Activated T-cell treated with anti-CD3 and anti-CD28 coated beads for 24 hours (primary cell): ENCODE results near the gene ZNRF1.
A peak's percentile ranks its signal among the peaks of the same experiment; 100 is the strongest.
"Not testable (repeated sequence)": the region's sequence is repeated elsewhere in the genome, so short reads cannot be mapped to it uniquely, and the experiment has no call there.

Experiments
- DNase-seq: peaks from one replicate; pipeline ENCODE4 v3.0.0-alpha.2; 2020; ENCODE audit warnings: low read depth

ZNRF1 gene

GRCh38 chr16:75114946-75115825 is 116.4 kb downstream of the ZNRF1 start:
- DNase-seq, result no peak

GRCh38 chr16:75116081-75116910 is 117.5 kb downstream of the ZNRF1 start, which contains the start of gene LDHD:
LDHD (minus strand) TSS chr16:75116780; CDS start chr16:75116720, 60 bp downstream.
- DNase-seq, result no peak

- no peak for DNase-seq
These were observed 118.1 kb downstream of the ZNRF1 start for GRCh38 chr16:75116911-75117245.

GRCh38 chr16:75118943-75119539 is 120.2 kb downstream of the ZNRF1 start:
- DNase-seq, result no peak

- no peak for DNase-seq
These were observed 121.4 kb downstream of the ZNRF1 start for GRCh38 chr16:75120253-75120652.

GRCh38 chr16:75121949-75122568 is 123.2 kb downstream of the ZNRF1 start:
- DNase-seq, result no peak

GRCh38 chr16:75122609-75123008 is 123.8 kb downstream of the ZNRF1 start:
- DNase-seq, result no peak

GRCh38 chr16:75127713-75128415 is 129.0 kb downstream of the ZNRF1 start:
- no peak for DNase-seq

- DNase-seq, result not testable (repeated sequence)
These were observed 130.8 kb downstream of the ZNRF1 start for GRCh38 chr16:75129421-75130149.

- no peak for DNase-seq
These were observed 131.4 kb downstream of the ZNRF1 start for GRCh38 chr16:75130150-75130771.

GRCh38 chr16:75131081-75131480 is 132.3 kb downstream of the ZNRF1 start:
- DNase-seq, result no peak

- no peak for DNase-seq
These were observed 139.4 kb downstream of the ZNRF1 start for GRCh38 chr16:75138233-75138632.

- DNase-seq, result no peak
These were observed 139.8 kb downstream of the ZNRF1 start for GRCh38 chr16:75138636-75139035.

- DNase-seq, result no peak
These were observed 140.7 kb downstream of the ZNRF1 start for GRCh38 chr16:75139498-75139897.

- no peak for DNase-seq
These were observed 145.1 kb downstream of the ZNRF1 start for GRCh38 chr16:75143941-75144340.

GRCh38 chr16:75147968-75148310 is 149.1 kb downstream of the ZNRF1 start:
- DNase-seq, result no peak

- peak; percentile 91 for DNase-seq
These were observed 149.7 kb downstream of the ZNRF1 start, which contains the start of gene ZFP1 for GRCh38 chr16:75148311-75149195. ZFP1 (plus strand) TSS chr16:75148524; CDS start chr16:75152952, 4,428 bp downstream.

GRCh38 chr16:75151798-75152197 is 153.0 kb downstream of the ZNRF1 start:
- DNase-seq, result no peak

- no peak for DNase-seq
These were observed 153.8 kb downstream of the ZNRF1 start for GRCh38 chr16:75152635-75153034.
